Central memory CD8-positive, alpha-beta T cell (primary cell): ENCODE measurements around the gene SUGCT.

Experiments used
- ATAC-seq: fragments of 150-1000 bp; cut with Tn5 transposase; replicated peaks from 2 replicates; pipeline ENCODE4 v1.10.0; 2022; ENCODE audit warnings: mild to moderate bottlenecking, moderate FRiP score, moderate number of reproducible peaks; ENCODE audit not compliant: poor library complexity, severe bottlenecking; ENCODE audit errors: extremely low read depth
- DNase-seq, 2 donors: peaks; one replicate each; pipeline ENCODE4 v3.0.0; 2021; ENCODE audit warnings: low spot score in 2 of 2
- H3K27ac Mint-ChIP-seq: one replicate; pipeline ENCODE4 v1.8.0; 2022; ENCODE audit warnings: low read depth, mild to moderate bottlenecking, moderate library complexity, mixed read lengths
- H3K27me3 Mint-ChIP-seq: one replicate; pipeline ENCODE4 v1.8.0; 2022; ENCODE audit warnings: mixed read lengths
- H3K36me3 Mint-ChIP-seq: one replicate; pipeline ENCODE4 v1.8.0; 2022; ENCODE audit warnings: mild to moderate bottlenecking, moderate library complexity, mixed read lengths; ENCODE audit not compliant: insufficient read depth
- H3K4me1 Mint-ChIP-seq: one replicate; pipeline ENCODE4 v1.8.0; 2022; ENCODE audit warnings: mixed read lengths
- H3K4me3 Mint-ChIP-seq: one replicate; pipeline ENCODE4 v1.8.0; 2022; ENCODE audit warnings: mild to moderate bottlenecking, moderate library complexity, mixed read lengths
- H3K9me3 Mint-ChIP-seq: one replicate; pipeline ENCODE4 v1.8.0; 2022; ENCODE audit warnings: mixed read lengths

The SUGCT gene

DNA sequence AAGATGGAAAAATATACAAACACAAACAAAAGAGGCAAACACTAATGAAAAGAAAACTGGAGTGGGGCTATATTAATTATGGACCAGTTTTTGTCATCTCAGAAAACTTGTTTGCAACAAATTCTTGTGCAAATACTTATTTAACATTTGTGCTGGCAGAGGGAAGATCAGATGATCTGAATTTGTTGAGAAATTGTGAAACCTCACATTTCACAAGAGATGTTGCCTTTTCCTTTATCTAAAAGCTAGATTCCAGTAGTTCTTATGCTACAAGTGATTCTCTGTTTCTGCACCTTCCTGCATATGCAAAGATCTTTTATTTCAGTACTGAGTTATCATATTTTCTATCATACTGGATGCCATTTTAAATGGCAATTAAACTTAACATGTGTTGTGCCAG lies 320.7 kb downstream of the SUGCT start:
- no peaks in the 10 kb centered on the region for H3K27me3 Mint-ChIP-seq
- H3K9me3 Mint-ChIP-seq: peaks cover 17% of the 10 kb centered on the region
- no peaks in the 10 kb centered on the region for H3K4me1 Mint-ChIP-seq
- ATAC-seq: no peak
- H3K36me3 Mint-ChIP-seq: no peaks in the 10 kb centered on the region
- no peak overlapping the region for H3K4me3 Mint-ChIP-seq
- no peak for DNase-seq
- no peak overlapping the region for H3K27ac Mint-ChIP-seq

DNA sequence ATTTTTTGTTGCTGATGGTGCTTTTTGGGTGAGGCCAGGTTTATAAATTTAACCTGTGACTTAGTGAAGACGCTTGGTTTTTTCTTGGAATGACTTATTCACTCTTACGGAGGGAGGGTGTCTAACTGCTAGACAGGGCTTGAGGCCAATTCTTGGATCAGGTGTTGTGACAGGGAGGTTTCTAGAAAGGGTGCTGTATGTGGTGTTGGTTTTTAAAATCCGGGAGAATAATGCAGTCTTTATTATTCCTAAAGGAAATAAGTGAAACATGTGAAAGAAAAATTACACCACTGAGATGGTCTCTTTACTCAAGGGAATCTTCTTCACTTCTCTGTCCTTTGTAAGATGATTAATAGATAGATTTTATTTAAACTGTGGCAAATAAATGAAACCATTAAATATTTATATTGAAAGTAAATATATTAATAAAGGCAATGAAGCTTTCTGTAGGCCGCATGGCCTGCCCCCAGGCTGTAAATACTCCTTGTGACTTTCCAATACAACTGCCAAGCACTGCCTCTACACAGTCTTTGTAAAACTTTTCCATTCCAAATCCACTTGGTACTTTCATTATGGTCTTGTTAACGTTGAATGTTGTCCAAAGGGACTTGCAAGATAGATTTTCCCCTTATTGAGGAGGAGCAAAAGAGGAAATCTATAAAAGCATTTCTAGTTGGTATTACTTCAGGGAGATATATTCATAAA lies 323.1 kb downstream of the SUGCT start:
- Mint-ChIP-seq H3K4me1 (no peaks in the 10 kb centered on the region), H3K27ac (no peak overlapping the region), H3K36me3 (no peaks in the 10 kb centered on the region), H3K27me3 (no peaks in the 10 kb centered on the region), H3K4me3 (no peak overlapping the region), H3K9me3 (peaks cover 28% of the 10 kb centered on the region)
- ATAC-seq (no peak), DNase-seq (no peak)

DNA sequence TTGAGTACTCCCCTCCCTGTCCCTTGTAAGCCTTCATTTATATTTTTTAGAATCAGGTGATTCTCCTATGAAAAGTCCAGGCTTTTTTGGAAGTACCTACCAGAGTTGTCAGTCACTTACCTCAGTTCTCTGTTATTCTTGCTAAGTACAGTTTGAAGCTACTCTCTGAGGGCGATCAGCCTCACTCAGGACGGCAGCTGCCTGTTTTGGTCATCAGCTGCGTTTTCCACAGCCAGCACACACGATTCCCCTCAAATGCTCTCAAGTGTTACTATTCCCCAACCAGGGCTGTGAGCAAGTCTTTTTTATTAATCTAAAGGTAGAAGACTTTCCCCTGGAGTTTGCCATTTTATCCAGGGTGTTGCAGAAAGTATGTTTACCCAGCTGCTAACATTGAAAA lies 328.6 kb downstream of the SUGCT start:
- Mint-ChIP-seq H3K9me3 (peaks cover 19% of the 10 kb centered on the region), H3K4me1 (no peaks in the 10 kb centered on the region), H3K36me3 (no peaks in the 10 kb centered on the region), H3K27ac (no peak overlapping the region), H3K27me3 (no peaks in the 10 kb centered on the region), H3K4me3 (no peak overlapping the region)
- no peak for ATAC-seq
- no peak for DNase-seq

DNA sequence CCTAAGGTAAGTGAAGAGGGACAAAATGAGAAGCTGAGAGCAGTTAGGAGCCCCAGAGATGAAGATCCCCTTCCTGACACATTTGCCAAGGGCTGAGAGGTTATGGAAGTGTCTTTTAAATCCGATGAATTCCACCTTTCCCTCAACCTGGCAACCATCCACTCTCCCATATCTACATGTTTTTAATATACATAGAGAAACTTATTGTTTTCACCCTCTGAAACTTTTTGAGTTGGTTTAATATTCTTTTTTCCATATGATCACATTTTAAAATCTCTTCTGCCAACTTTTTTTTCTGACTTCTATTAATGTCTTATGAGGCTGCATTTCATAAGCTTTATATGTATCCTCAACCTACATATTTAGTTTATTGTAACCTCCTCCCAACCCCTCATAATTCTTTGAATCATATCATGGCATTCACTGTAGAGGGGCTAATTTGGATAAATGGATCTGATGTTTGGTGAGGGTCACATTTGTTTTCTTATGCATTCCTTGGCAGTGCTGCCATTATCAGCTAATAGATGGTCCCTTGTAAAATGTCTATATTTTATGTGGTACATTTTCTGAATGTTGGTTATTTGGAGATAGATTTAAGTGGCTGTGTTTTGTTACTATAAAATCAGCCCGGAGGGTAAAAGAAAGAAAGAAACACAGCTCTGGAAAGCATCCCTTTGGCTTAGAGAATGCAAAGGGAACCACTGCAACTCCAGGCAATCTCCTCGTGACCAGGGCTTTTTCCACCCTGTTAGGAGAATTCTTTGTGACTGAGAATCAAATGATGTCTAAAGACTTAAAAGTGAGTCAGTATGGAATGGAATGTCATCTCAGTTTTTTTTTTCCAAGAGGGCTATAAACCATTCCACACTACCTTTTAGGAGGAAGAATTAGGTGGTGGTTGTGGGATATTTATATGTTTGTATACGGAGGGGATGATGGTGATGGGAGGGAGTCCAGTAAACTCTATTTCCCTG lies 334.4 kb downstream of the SUGCT start:
- Mint-ChIP-seq H3K36me3 (no peaks in the 10 kb centered on the region), H3K27ac (no peak overlapping the region), H3K4me3 (no peak overlapping the region), H3K27me3 (no peaks in the 10 kb centered on the region), H3K9me3 (peaks cover 15% of the 10 kb centered on the region), H3K4me1 (no peaks in the 10 kb centered on the region)
- DNase-seq (no peak), ATAC-seq (no peak)

DNA sequence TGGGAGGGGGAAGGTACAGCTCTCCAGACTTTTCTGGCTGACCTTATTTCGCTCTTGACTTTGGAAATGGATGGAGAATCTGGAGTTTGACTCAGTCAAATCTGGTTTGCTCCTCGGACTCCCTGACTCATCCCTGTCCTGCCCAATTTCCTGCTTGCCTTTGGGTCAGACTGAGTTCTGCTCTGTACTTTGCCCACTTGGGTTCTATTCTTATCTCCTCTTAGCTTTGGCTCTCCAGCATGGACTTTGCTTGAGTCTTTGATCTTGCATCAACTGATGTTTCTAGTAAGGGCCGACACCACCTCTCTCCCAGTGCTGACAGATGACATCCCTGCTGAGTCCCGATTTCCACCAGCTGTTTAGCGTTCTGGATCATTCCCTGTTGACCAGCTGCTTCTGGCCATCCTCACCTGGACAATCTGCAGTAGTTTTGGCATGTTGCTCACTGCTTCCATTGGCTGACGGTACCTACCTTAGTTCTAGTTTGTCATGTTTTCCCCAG lies 335.3 kb downstream of the SUGCT start:
- no peaks in the 10 kb centered on the region for H3K4me1 Mint-ChIP-seq
- no peaks in the 10 kb centered on the region for H3K27me3 Mint-ChIP-seq
- no peak for DNase-seq
- H3K36me3 Mint-ChIP-seq: no peaks in the 10 kb centered on the region
- ATAC-seq: no peak
- no peak overlapping the region for H3K4me3 Mint-ChIP-seq
- H3K9me3 Mint-ChIP-seq: peaks cover 15% of the 10 kb centered on the region
- no peak overlapping the region for H3K27ac Mint-ChIP-seq

DNA sequence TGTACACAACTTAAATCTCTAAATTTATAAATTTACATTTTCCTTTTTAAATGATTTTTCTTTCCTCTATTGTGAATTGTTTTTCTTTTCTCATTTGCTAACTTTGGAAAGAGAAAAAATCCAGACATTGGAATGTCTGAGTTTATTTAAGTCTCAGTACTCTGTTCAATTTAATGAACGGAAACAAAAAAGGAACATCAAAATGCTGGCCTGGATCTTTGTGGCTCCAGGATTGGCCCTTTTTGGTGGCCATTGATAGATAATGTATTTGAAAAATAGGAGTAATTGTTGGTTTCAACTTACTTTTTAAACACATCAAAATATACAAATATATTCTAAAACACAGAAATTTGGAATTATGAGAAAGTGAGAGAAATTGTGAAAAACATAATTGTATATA lies 336.0 kb downstream of the SUGCT start:
- no peak overlapping the region for H3K27ac Mint-ChIP-seq
- no peaks in the 10 kb centered on the region for H3K27me3 Mint-ChIP-seq
- no peaks in the 10 kb centered on the region for H3K4me1 Mint-ChIP-seq
- H3K9me3 Mint-ChIP-seq: peaks cover 15% of the 10 kb centered on the region
- H3K4me3 Mint-ChIP-seq: no peak overlapping the region
- ATAC-seq (no peak), DNase-seq (no peak)
- no peaks in the 10 kb centered on the region for H3K36me3 Mint-ChIP-seq

DNA sequence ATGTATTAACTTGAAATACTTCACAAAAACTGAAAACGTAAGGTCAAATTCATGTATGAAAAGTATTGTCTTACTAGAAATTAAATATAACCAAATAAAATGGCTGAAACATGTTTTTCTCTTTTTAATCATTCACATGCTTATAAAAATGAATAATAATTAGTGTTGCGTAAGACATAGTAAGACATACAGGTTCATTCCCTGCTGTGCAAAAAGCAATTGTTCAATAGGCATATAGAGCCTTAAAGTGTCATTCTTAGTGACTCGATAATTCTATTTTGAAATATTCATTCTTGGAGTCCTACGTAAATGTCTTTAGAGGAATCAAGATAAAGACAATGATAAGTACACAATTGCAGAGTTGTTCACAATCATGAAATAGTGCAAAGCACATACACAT lies 337.1 kb downstream of the SUGCT start:
- Mint-ChIP-seq H3K27ac (no peak overlapping the region), H3K4me1 (no peaks in the 10 kb centered on the region), H3K9me3 (peaks cover 8% of the 10 kb centered on the region), H3K27me3 (no peaks in the 10 kb centered on the region), H3K4me3 (no peak overlapping the region), H3K36me3 (no peaks in the 10 kb centered on the region)
- DNase-seq (no peak), ATAC-seq (no peak)

DNA sequence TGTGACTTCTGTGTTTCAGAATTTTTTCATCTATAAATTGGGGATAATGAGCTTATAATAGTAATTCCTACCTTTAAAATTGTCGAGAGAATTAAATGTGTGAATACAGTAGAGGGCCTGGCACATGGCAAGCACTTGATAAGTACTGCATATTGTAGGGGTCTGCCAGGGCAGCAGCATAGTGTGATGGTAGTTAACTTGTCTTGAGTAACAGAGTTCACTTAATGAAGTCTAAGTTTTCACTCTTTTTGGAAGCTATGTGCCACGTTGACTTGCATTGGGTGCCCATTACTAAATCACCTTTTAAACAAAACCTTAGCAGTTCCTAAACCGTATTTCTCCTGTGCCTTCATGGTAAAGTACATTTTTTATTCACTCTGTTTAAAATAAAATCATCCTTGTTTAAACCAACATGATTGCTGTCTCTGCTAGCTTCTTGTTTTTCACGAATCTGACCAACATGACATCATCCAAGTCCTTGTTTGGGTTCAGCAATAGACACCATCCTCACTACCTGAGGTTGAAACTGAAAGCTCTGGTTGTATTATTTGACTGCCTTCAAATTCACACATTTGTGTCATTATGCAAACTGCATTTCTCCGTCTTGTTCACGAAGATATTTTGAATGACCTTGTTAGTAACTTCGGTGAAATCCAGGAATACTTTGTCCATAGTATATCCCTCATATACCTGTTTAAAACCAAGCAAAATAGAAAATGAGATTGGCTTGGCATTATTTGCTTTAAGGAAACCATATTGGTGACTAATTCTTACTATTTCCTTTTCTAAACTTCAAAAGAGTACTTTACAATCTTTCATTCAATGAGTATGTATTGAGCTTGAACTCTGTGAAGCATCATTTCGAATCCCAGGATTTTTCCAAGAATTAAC lies 340.2 kb downstream of the SUGCT start:
- no peaks in the 10 kb centered on the region for H3K4me1 Mint-ChIP-seq
- no peak overlapping the region for H3K4me3 Mint-ChIP-seq
- no peak for ATAC-seq

DNA sequence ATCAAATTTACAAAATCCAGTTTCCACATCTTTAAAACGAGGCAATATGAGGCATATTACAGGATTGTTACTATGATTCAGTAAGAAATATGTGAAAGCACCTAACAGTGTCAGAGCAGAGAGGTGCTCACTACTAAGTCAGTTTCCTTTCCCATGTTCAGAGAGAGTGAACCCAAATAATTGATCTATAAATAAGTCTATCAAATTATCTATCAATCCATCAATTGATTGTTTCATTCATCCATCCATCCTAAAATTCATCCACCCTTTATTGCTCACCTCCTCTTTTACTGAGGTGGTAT lies 340.8 kb downstream of the SUGCT start:
- Mint-ChIP-seq H3K4me1 (no peaks in the 10 kb centered on the region), H3K9me3 (peaks cover 8% of the 10 kb centered on the region), H3K27me3 (no peaks in the 10 kb centered on the region), H3K36me3 (no peaks in the 10 kb centered on the region), H3K4me3 (no peak overlapping the region), H3K27ac (no peak overlapping the region)
- ATAC-seq: no peak
- no peak for DNase-seq

More for the DNA sequence above, 340.2 kb downstream of the SUGCT start:
- no peak overlapping the region for H3K27ac Mint-ChIP-seq
- no peak for DNase-seq
- H3K27me3 Mint-ChIP-seq: no peaks in the 10 kb centered on the region
- peaks cover 12% of the 10 kb centered on the region for H3K9me3 Mint-ChIP-seq
- H3K36me3 Mint-ChIP-seq: no peaks in the 10 kb centered on the region

DNA sequence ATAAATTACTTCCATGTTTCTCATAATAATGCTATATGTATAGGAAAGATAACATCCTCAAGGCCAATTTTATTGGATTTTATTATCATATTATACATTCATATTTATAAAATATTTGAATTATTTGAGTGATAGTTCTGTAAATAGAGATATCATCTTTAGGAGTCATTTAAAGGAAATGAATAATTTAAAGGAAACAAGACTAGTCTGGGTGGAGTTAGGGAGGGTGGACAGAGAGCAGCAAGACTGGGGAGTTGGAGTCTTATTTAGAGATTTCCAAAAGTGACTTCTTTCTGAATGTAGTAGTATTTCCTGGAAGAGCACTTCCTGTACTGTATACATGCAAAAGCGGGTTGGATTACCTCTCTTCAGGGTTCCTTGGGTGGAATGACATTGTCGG lies 342.3 kb downstream of the SUGCT start:
- no peak overlapping the region for H3K4me3 Mint-ChIP-seq
- ATAC-seq: no peak

DNA sequence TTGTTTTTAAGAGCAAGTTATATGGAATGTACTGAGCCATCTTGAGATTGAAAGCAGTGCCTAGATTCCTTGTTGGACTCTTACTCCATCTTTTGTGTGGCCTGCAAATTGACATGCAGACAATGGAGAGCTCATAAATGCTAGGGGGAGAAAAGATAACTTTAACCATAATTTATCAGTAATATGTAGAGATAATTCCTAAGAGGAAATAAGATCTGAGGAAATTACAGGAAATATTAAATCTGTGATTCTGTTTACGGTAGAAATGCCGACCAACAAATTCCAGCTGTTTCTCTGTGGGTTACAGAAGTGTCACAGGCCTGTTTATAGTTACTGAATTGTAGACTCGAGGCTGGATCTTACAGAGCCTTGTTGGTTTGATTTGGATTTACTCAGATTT lies 348.0 kb downstream of the SUGCT start:
- no peak overlapping the region for H3K27ac Mint-ChIP-seq
- H3K27me3 Mint-ChIP-seq: no peaks in the 10 kb centered on the region
- peaks cover 16% of the 10 kb centered on the region for H3K9me3 Mint-ChIP-seq
- no peak overlapping the region for H3K4me3 Mint-ChIP-seq
- H3K36me3 Mint-ChIP-seq: no peaks in the 10 kb centered on the region
- DNase-seq (no peak), ATAC-seq (no peak)
- H3K4me1 Mint-ChIP-seq: no peaks in the 10 kb centered on the region

More for the DNA sequence above, 342.3 kb downstream of the SUGCT start:
- no peaks in the 10 kb centered on the region for H3K36me3 Mint-ChIP-seq
- no peaks in the 10 kb centered on the region for H3K27me3 Mint-ChIP-seq
- DNase-seq: no peak
- H3K4me1 Mint-ChIP-seq: no peaks in the 10 kb centered on the region
- peaks cover 7% of the 10 kb centered on the region for H3K9me3 Mint-ChIP-seq
- H3K27ac Mint-ChIP-seq: no peak overlapping the region

DNA sequence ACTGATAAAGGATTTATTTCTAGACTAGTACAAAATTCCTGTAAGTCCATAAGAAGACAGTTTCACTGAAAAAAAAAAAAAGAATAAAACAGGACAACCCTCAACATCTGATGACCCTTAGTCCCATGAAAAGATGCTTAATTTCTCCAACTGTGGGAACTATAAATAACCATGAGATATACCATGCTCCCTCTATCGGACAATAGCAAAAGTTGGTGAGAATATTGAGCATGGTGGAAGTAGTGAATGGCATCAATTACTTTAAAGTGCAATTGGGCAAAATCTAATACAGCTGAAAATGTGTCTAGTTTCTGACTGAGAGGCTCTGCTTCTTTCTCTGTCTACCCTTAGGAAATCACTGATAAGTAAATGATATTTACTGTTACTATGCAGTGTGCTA lies 348.8 kb downstream of the SUGCT start:
- H3K27me3 Mint-ChIP-seq: no peaks in the 10 kb centered on the region
- peaks cover 16% of the 10 kb centered on the region for H3K9me3 Mint-ChIP-seq
- H3K36me3 Mint-ChIP-seq: no peaks in the 10 kb centered on the region
- no peak for ATAC-seq
- no peak overlapping the region for H3K27ac Mint-ChIP-seq
- H3K4me1 Mint-ChIP-seq: no peaks in the 10 kb centered on the region
- H3K4me3 Mint-ChIP-seq: no peak overlapping the region
- no peak for DNase-seq
